GM21619 (cell line): Measurements from ENCODE around the gene RNF4.
"Not testable (repeated sequence)": the region's sequence is repeated elsewhere in the genome, so short reads cannot be mapped to it uniquely, and the experiment has no call there.

Experiments used
- ATAC-seq: cut with Tn5 transposase; IDR thresholded peaks from one replicate; pipeline ENCODE4 v1.9.1; 2021; ENCODE audit not compliant: unreplicated experiment

Gene RNF4

DNA sequence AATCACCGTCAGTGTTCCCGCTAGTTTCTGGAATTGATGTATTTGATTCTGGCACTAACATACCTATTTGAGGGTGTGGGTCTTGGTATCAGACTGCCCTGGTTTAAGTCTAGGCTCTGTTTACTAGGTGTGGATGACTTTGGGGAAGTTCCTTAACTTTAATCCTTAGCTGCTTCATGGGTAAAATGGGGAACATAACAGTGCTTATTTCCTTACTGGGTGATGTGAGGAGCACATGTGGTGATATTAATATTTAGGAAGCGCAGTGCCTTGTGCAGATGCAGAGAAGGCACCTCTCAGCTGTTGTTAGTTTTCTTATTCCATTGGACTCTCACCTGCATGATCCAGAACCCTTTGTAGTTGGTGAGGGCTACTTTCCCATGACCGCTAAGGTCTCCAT is 17.1 kb downstream of the RNF4 start:
- no peak for ATAC-seq

DNA sequence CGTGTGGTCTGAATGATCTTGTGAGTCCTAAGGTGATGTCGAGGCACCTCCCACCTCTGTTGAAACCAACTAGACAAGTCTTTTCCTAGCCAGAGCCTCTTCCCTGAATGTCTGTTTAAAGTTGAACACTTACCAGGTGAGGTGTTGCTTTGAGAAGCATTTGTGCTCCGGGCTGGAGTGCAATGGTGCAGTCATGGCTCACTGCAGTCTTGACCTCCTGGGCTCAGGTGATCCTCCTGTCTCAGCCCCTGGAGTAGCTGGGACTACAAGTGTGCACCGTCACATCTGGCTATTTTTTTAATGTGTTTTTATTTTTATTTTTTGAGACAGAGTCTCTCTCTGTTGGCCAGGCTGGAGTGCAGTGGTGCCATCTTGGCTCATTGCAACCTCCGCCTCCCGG is 18.1 kb downstream of the RNF4 start:
- no peak for ATAC-seq

DNA sequence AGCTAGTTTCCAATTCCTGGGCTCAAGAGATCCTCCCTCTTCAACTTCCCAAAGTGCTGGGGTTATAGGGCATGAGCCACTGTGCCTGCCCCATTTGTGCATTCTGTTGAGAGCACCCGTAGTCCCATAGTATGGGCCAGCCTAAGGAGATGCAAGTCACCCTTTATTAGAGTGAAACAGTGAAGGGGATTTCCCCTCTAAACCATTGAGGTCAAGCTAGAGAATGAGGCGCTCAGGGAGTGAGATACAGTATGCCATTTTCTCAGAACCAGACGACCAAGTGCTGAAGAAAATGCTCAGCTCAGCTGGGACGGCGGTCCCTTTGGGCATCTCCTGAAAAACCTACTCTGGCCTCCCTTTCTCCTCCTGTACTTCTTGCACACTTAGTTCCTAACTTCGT is 18.7 kb downstream of the RNF4 start:
- peak; percentile 59 for ATAC-seq

DNA sequence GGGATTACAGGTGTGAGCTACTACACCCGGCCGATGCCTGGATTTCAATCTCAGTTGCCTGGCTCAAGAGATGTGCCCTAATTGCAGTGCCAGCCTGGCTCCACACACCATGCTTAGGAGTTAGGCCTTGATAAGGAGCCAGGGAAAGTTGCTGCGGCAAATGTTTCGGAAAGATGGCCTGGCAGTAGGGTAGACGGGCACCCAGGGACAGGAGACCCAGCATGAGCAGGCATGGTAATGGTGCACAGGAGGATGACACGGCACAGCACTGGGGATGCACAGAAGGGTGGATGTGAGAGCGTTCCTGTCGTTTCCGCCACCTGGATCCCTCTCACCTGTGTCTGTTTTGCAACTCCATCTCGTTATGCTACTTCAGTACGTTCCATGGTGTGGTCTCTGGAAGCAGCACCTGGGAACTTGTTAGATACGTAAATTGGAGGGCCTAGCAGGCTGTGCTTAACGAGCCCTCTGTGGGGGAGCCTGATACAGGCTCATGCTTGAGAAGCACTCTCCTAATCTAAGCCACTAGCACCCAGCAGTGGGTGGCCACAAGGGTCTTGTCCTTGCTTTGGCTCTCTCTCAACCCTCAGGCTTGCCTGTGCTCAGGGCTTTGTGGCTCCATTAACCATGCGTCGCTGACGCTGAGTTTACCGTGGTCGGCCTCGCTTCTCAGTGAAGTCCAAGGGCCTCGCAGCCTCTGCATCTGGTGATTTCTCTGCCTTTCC is 20.3 kb downstream of the RNF4 start:
- no peak for ATAC-seq

DNA sequence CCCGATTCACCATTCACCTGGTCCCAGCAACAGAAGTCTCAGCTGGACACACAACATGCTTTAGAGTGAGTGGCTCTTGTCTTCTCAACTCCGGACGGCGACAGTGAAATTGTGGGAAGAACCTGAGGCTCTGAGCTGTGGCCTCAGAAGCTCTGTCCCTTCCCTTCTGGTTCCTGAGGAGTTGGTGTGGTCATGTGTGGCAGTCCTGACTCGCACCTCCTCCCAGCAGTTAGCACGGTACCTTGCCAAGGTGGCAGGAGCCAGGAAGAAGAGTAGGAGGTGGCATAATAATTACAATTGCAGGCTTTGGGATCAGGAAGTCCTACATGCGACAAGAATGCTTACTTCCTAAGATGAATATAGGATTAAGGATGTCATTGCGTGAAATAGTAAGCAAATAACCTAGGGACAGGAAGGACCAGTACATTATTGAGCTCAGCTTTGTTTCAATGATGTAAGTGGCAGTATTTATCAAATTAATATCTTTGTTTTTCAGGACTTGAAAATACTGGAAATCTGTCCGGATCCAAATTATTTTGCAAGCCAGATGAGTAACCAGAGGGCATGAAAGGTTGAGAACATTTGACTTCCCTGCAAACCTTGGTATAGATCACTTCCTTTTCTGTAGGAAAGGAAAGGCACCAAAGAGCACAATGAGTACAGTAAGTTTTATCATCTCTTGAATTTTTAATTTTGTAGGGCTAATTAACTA is 21.1 kb downstream of the RNF4 start:
- ATAC-seq = no peak

DNA sequence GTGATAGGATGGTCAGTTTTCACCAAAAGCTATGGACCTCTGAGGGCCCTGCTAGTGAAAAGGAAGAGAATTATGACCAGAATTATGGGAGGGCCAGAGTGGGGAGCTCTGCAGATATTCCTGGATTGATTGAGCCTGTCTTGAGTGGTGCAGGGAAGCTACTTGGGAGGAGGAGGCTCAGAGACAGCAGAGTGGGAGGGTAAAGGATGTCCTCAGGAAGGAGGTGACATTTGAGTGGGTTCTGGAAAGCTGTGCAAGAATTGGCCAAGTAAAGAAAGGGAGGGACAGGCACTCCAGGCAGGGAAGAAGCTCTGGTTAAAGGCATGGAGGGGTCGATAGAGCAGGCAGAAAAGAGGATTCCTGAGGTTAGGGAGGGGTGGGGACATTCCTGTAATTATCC is 24.1 kb downstream of the RNF4 start:
- ATAC-seq = no peak

DNA sequence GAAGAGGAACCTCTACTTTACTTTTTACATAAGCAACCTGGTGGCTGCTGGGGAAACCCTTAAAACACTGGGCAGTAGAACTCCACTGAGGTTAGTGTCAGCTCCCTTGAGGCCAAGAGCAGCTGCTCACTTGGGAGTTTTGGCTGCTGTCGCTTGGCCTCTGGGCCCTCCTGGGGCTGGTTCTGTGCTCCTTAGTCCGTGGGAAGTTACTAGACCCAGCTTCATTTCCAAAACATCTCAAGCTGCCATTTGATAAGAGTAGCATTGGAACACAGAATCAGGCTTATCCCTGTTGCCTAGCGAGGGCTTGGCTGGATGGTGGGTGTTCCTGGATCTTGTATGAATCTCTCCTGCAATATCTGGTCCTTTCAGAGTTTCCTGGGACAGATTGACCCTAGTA is 26.1 kb downstream of the RNF4 start:
- ATAC-seq = no peak

DNA sequence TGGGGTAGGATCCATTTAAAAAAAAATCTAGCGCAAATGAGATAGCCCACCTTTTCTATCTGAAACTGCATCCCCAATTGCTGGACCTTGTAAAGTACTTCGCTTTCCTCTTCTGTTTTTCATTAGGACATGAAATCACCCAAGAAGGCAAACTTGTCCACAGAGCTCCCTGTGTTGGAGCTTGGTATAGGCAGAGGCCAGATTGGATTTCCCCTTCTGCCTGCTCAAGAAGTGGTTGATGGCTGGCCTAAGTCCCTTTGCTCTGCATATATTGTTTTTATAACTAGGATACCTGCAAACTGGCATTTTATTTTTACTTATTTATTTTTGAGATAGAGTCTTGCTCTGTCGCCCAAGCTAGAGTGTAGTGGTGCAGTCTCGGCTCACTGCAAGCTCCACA is 28.4 kb downstream of the RNF4 start:
- ATAC-seq = no peak

DNA sequence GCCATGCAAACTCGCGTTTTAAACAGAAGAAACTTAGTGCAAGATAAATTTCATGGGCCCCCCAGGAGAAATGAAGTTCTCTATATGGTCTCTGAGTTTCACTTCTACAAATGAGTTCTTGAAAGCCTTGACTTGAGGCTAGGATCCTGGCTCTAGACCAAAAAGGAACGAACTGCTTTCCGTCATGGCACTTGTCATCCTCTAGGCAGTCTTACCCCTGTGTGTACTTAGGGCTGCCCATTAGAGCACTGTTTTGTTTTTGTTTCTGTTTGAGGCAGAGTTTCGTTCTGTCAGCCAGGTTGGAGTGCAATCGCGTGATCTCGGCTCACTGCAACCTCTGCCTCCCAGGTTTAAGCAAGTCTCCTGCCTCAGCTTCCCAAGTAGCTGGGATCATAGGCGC is 29.0 kb downstream of the RNF4 start:
- peak; percentile 83 for ATAC-seq

DNA sequence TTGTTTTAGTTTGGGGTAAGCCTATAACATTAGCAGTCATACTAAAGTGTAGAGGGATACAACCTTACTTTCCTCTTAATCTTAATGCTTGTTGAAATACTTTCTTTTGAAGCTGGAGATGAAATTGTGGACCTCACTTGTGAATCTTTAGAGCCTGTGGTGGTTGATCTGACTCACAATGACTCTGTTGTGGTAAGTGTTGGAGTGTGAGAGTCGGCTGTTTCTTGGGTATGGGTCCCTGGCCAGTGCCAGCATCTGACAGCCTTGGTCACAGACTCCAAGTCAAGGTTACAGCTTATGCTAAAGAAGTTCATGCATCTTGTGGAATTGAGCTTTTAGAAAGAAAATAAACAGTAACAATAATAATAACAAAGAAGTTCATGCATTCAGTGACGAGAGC is 31.6 kb downstream of the RNF4 start:
- no peak for ATAC-seq

DNA sequence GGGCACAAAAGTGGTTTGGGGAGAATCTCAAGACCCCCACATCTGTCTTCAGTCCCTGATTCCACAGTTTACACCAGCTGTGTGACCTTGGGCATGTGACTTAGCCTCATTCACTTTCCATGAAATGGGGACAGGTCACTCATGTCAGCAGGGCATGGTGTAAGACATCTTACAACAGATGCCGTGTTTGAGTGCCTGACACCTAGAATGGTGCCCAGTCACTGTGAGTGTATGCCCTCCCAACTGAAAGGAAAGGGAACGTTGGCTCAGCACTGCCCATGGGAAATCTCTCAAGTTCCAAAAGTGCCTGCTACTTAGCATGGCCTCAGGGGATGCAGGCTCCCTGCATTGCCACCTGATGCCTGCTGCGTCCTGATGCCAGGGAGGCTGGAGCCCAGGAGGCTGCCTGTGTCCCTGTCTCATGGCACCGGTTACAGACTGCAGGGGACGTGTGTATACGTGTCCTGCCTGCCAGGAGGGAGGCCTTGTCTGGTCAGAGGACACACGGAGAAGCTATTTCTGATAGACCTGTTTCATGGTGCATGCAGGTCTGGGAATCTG is 32.2 kb downstream of the RNF4 start:
- no peak for ATAC-seq

DNA sequence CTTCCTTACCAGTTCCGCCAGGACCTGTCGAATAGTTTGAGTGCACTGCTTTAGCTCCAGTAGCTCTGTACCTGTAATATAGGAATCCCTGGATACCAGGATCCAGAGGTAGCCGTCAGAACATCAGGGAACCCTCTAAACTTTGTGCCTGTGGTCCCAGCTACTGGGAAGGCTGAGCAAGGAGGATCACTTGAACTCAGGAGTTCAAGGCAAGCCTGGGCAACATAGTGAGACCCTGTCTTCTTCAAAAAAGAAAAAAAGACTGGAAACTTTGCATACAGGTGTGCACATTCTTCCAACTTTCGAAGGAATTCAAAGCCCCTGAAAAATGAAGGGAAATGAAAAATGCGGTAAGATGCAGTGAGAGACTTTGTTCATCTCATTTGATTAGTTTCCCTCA is 34.9 kb downstream of the RNF4 start:
- ATAC-seq = no peak

DNA sequence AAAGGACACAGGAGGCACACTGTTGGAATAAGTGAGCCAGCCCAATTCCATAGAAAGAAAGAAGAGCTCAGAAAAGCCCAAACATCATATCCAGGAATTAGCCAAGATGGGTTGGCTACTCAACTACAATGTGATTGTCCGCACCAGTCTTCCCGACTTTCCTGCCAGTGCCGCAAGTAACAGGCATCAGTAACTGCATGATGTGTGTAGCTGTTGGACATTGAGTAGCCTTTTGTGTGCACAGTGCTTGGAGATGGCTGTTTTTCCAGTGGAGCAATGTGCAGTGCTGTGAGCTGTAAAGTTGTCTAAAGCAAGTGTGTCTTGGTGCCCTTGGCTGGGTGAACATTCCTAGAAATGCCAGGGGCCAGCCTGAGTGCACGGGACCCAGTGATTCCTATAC is 38.4 kb downstream of the RNF4 start:
- ATAC-seq = no peak

DNA sequence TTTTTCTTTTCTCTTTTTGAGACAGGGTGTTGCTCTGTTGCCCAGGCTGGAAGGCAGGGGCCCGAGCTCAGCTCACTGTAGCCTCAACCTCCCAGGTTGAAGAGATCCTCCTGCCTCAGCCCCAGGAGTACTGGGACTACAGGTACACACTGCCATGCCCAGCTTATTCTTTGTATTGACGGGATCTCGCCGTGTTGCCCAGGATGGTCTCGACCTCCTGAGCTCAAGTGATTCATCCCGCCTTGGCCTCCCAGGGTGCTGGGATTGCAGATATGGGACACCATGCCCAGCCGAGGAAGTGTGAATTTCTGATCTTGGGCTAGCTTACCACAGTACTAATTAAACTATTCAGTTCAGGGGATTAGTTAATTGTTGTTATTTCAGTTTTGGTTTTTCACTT is 38.9 kb downstream of the RNF4 start:
- no peak for ATAC-seq

DNA sequence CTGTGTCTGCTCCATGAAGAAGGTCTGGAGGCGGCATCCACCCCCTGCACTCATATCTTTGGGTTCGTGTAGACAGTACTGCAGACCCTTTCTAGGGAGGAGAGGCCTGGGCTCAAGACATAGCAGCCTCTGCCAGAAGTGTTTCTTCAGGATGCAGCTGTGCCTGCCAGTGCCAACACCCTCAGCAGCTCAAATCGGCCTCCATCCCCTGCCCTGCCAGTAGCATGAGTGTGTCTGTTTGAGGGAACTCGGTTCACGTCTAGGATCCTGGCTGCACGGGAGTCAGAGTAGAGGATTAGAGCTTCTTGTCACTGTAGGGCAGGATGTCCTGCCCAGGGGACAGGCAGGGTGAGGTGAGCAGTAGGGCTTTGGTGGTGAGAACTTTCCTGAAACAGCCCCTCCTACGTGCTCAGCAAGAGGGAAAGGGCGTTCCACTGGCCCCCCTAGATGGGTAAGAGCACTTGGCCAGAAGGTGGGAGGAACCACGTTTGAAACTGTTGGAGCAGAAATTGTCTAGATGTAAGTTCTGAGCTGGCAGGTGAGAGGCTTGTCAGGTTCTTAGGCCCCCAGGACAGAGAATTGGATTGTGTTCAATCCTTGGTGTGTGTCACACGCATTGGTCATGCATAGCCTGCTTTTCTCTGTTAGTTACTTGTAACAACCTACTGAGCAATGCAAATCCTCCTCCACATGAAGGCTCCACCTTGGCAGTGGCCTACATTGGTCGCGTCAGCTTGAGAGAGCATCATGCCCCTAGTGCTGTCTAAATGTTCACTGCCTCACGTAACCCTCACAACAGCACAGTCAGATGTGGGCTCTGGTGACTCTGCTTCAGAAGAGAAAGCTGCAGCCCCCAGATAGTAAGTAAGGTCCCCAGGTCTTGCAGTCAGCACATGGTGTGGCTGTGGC is 41.7 kb downstream of the RNF4 start:
- no peak for ATAC-seq

DNA sequence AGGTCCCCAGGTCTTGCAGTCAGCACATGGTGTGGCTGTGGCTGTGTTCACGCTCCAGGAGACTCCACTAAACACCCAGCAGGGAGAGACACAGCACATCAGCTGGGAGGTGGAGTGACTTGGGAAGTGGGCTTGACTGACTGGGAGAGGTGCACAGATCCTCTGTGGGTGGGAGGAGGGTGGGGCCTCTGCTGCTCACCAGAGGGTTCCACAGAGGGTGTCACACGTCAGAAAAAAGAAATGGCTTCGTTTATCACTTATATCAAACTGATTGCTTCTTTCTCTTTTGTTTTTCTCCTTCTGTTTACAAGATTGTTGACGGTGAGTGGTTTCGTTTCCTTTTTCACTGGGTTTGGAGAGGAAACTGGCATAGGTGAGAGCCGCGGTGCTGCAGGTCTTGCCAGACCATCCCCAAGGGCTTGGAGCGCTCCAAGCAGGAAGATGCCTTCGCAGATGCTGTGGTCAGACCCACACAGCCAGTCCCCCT is 42.8 kb downstream of the RNF4 start:
- no peak for ATAC-seq

DNA sequence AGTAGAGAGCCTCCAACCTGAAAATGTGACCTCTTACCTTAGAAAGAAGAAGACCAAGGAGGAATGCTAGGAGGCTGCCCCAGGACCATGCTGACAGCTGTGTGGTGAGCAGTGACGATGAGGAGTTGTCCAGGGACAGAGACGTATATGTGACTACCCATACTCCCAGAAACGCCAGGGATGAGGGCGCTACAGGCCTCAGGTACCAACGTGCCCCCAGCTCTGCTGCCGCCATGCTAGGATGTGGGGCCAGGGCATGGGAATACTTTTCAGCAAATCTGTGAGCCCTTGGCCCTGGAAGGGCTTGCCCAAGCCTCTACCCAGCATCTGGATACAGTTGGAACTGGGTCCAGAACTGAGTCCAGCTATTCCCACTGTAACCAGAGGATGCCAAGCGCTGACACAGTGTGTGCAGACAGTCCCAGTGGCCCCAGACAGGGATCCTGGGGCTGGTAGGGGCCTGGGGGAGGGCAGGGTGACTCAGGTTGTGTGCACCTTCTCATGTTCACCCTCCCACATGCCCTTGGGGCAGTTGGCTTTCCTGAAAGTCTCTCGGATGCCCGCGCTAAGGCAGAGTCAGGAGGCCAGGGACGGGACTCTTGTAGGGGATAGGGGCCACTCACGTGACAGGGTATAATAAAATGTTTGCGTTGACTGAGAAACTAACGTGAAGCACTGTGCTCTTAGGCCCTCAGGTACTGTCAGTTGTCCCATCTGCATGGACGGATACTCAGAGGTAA is 43.7 kb downstream of the RNF4 start:
- no peak for ATAC-seq

DNA sequence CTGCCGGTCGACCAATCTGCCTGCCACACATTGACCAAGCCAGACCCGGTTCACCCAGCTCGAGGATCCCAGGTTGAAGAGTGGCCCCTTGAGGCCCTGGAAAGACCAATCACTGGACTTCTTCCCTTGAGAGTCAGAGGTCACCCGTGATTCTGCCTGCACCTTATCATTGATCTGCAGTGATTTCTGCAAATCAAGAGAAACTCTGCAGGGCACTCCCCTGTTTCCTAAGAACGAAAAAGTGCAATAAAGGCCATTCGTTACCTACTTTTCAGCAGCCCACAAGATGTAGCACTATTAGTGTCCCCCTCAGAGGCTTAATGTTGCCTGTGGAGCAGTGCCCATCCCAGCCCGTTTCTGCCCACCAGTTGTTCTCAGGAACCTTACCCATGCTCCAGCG is 45.3 kb downstream of the RNF4 start:
- ATAC-seq = not testable (repeated sequence)

DNA sequence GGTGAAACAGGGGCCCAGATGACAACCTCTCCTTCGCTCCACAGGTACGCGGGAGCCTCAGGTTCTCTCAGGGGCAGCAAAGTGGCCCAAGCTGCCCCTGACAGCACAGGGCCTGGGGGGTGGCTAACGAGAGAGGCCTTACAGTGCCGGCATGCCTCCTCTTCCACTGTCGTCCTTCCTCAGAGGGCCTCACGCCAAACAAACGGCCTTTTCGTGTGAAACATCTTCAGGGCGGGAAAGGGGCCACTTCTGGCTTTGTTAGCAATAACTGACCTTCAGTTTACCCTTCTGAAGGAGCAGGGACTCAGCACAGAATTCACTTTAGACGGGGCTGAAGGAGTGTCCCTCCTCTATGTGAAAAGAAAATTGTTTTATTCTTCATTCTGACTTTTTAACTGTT is 46.0 kb downstream of the RNF4 start:
- not testable (repeated sequence) for ATAC-seq

DNA sequence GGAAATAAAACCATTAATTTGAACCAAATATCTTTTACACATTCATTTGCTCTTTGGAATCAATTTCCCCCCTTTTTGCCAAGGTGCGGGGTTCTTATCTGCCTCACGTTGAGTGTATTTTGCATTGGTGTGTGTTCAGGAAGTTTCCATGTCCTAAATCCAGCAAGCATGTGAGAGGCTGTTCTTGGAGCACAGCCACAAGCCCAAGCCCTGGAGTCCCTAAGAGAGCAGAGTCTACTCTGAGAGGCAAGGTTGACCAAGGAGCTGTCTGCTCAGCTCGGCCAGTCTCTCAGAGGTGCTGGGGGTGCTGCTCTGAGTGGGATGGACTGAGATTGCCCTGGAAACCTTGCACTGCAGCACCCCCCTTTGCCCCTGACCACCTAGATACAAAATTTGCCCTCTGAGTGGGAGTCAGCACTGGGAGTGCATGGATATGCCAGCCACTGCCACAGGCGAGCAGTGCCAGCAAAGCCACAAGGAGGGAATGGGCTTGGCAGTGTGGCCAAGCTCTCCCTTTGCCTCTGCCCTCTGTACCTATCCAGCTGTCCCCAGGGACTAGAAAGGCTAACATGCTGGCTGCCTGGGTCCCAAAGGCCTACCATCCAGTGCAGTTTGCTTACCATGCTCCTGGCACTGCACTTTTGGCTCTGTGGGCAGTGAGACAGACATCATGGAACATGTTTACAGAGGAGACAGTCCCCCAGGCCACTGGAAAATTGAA is 47.1 kb downstream of the RNF4 start:
- ATAC-seq = no peak
